ENCODE results near the gene CNFN. TPM values are rescaled to one million over a fixed set of nuclear protein-coding genes. Genes with fewer than 3 reads are reported as not detected.

Gene CNFN
- total RNA-seq, 1 experiment from 2014 or later = 4.5 TPM

GRCh38 chr19:42394751-42395150, 4.7 kb upstream of the CNFN start:
- Histone ChIP-seq H3K4me3 (ENCODE audit: low read length) (no peak overlapping the region), H3K9me2 (replicated peaks; ENCODE audit: low read length) (no peaks in the 10 kb centered on the region), H3K36me3 (ENCODE audit: low read depth, low read length) (no peaks in the 10 kb centered on the region), H2AFZ (ENCODE audit: low read length) (no peak overlapping the region), H3K27me3 (ENCODE audit: low read length) (no peaks in the 10 kb centered on the region), H3K9me3 (ENCODE audit: low read length) (no peaks in the 10 kb centered on the region), H3K4me2 (ENCODE audit: low read length) (no peak overlapping the region), H3F3A (ENCODE audit: low read length, unreplicated experiment) (no peaks in the 10 kb centered on the region), H4K20me1 (ENCODE audit: low read length) (no peaks in the 10 kb centered on the region), H3K79me2 (ENCODE audit: low read length) (peaks cover 9% of the 10 kb centered on the region), H3K4me1 (ENCODE audit: insufficient read depth, low read length) (peaks cover 17% of the 10 kb centered on the region), H3K27ac (ENCODE audit: low read length) (no peak overlapping the region), H3K9ac (ENCODE audit: low read length) (no peak overlapping the region)
- intact Hi-C loops (cut with micrococcal nuclease) = no loop called here
- CTCF ChIA-PET = no interaction called here
- no peak for ATAC-seq
- no peak for DNase-seq
- no peak for TF ChIP-seq EZH2phosphoT487 (IDR thresholded peaks at IDR 0.05; ENCODE audit: borderline replicate concordance, low read length)
- TF ChIP-seq, protein P1, sequence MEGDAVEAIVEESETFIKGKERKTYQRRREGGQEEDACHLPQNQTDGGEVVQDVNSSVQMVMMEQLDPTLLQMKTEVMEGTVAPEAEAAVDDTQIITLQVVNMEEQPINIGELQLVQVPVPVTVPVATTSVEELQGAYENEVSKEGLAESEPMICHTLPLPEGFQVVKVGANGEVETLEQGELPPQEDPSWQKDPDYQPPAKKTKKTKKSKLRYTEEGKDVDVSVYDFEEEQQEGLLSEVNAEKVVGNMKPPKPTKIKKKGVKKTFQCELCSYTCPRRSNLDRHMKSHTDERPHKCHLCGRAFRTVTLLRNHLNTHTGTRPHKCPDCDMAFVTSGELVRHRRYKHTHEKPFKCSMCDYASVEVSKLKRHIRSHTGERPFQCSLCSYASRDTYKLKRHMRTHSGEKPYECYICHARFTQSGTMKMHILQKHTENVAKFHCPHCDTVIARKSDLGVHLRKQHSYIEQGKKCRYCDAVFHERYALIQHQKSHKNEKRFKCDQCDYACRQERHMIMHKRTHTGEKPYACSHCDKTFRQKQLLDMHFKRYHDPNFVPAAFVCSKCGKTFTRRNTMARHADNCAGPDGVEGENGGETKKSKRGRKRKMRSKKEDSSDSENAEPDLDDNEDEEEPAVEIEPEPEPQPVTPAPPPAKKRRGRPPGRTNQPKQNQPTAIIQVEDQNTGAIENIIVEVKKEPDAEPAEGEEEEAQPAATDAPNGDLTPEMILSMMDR (conservative IDR thresholded peaks at IDR 0.05; ENCODE audit: low read depth, low read length) = no peak
- no peak for TF ChIP-seq EZH2 (IDR thresholded peaks at IDR 0.05; ENCODE audit: low read length, unreplicated experiment)
- BruUV-seq (replicated peaks) = no TSS peak
- POLR2A ChIA-PET (ENCODE audit: unreplicated experiment) = no interaction called here

DNA sequence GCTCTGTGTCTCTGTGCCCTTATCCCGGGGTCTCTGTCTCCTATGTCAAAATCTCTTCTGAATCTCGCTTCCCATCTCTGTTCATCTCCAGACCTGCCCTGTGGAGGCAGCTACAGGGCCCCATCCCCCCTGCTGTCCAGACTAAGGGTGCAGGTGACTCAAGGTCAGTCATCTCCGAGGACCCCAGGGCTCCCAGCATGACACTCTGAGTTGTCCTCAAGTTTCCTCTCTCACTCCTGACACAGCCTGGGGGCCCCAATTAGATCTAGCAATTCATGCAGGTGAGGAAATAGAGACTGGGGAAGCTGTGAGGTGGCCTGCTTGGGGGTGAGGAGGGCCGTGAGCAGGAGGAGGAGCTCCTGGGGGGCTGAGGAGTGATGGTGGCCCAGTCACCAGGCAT, 2.1 kb upstream of the CNFN start:
- intact Hi-C loops (cut with micrococcal nuclease) = no loop called here
- no peaks in the 10 kb centered on the region for H3F3A ChIP-seq (ENCODE audit: low read length, unreplicated experiment)

GRCh38 chr19:42388851-42389489, 1.1 kb downstream of the CNFN start:
- no peaks in the 10 kb centered on the region for H3K79me2 ChIP-seq (ENCODE audit: low read length)
- no peaks in the 10 kb centered on the region for H4K20me1 ChIP-seq (ENCODE audit: low read length)
- POLR2A ChIA-PET (ENCODE audit: unreplicated experiment) = no interaction called here
- H3K9me3 ChIP-seq (ENCODE audit: low read length) = no peaks in the 10 kb centered on the region
- DNase-seq (no peak), ATAC-seq (no peak)
- H3K9ac ChIP-seq (ENCODE audit: low read length) = no peak overlapping the region
- H3F3A ChIP-seq (ENCODE audit: low read length, unreplicated experiment) = no peaks in the 10 kb centered on the region
- H3K4me1 ChIP-seq (ENCODE audit: insufficient read depth, low read length) = peaks cover 4% of the 10 kb centered on the region; the same call in 1 of the 2 replicates
- TF ChIP-seq EZH2phosphoT487 (IDR thresholded peaks at IDR 0.05; ENCODE audit: borderline replicate concordance, low read length) (no peak), EZH2 (IDR thresholded peaks at IDR 0.05; ENCODE audit: low read length, unreplicated experiment) (no peak)
- TF ChIP-seq, protein P1 (conservative IDR thresholded peaks at IDR 0.05; ENCODE audit: low read depth, low read length) = no peak
- no peak overlapping the region for H3K4me2 ChIP-seq (ENCODE audit: low read length)
- CTCF ChIA-PET = no interaction called here
- intact Hi-C loops (cut with micrococcal nuclease) = no loop called here
- H3K27me3 ChIP-seq (ENCODE audit: low read length) = no peaks in the 10 kb centered on the region
- H3K9me2 ChIP-seq (replicated peaks; ENCODE audit: low read length) = no peaks in the 10 kb centered on the region
- no peaks in the 10 kb centered on the region for H3K36me3 ChIP-seq (ENCODE audit: low read depth, low read length)
- no peak overlapping the region for H3K4me3 ChIP-seq (ENCODE audit: low read length)
- no peak overlapping the region for H2AFZ ChIP-seq (ENCODE audit: low read length)
- BruUV-seq (replicated peaks) = no TSS peak
- H3K27ac ChIP-seq (ENCODE audit: low read length) = no peak overlapping the region

More for the DNA sequence above, 2.1 kb upstream of the CNFN start:
- ChIA-PET CTCF (no interaction called here), POLR2A (ENCODE audit: unreplicated experiment) (no interaction called here)
- H3K9me3 ChIP-seq (ENCODE audit: low read length) = no peaks in the 10 kb centered on the region
- H3K36me3 ChIP-seq (ENCODE audit: low read depth, low read length) = no peaks in the 10 kb centered on the region
- no peak overlapping the region for H3K27ac ChIP-seq (ENCODE audit: low read length)
- no peak overlapping the region for H3K9ac ChIP-seq (ENCODE audit: low read length)
- BruUV-seq (replicated peaks) = no TSS peak
- H4K20me1 ChIP-seq (ENCODE audit: low read length) = no peaks in the 10 kb centered on the region
- ATAC-seq (no peak), DNase-seq (no peak)
- TF ChIP-seq, protein P1 (conservative IDR thresholded peaks at IDR 0.05; ENCODE audit: low read depth, low read length) = no peak
- no peak for TF ChIP-seq EZH2phosphoT487 (IDR thresholded peaks at IDR 0.05; ENCODE audit: borderline replicate concordance, low read length)
- TF ChIP-seq EZH2 (IDR thresholded peaks at IDR 0.05; ENCODE audit: low read length, unreplicated experiment) = no peak
- no peak overlapping the region for H2AFZ ChIP-seq (ENCODE audit: low read length)
- H3K4me1 ChIP-seq (ENCODE audit: insufficient read depth, low read length) = peaks cover 9% of the 10 kb centered on the region
- no peaks in the 10 kb centered on the region for H3K79me2 ChIP-seq (ENCODE audit: low read length)
- no peak overlapping the region for H3K4me2 ChIP-seq (ENCODE audit: low read length)
- H3K4me3 ChIP-seq (ENCODE audit: low read length) = no peak overlapping the region
- H3K9me2 ChIP-seq (replicated peaks; ENCODE audit: low read length) = no peaks in the 10 kb centered on the region
- H3K27me3 ChIP-seq (ENCODE audit: low read length) = no peaks in the 10 kb centered on the region

Data from PC-3 (cell line).